Measurements from ENCODE around the gene TRAPPC2L.

TRAPPC2L gene

GRCh38 chr16:88902744-88903143 is 45.8 kb downstream of the TRAPPC2L start:
- no peak for TF ChIP-seq CTCF (IDR thresholded peaks at IDR 0.05; ENCODE audit: low read depth, low read length)
- H3K4me3 ChIP-seq (ENCODE audit: low read depth, low read length) = no peak overlapping the region

GRCh38 chr16:88903267-88903666 is 46.3 kb downstream of the TRAPPC2L start:
- no peak overlapping the region for H3K4me3 ChIP-seq (ENCODE audit: low read depth, low read length)
- TF ChIP-seq CTCF (IDR thresholded peaks at IDR 0.05; ENCODE audit: low read depth, low read length) = no peak

- no peak for TF ChIP-seq CTCF (IDR thresholded peaks at IDR 0.05; ENCODE audit: low read depth, low read length)
- no peak overlapping the region for H3K4me3 ChIP-seq (ENCODE audit: low read depth, low read length)
These were observed 47.9 kb downstream of the TRAPPC2L start for GRCh38 chr16:88904676-88905365.

GRCh38 chr16:88905563-88905962 is 48.6 kb downstream of the TRAPPC2L start:
- no peak overlapping the region for H3K4me3 ChIP-seq (ENCODE audit: low read depth, low read length)
- no peak for TF ChIP-seq CTCF (IDR thresholded peaks at IDR 0.05; ENCODE audit: low read depth, low read length)

- H3K4me3 ChIP-seq (ENCODE audit: low read depth, low read length) = no peak overlapping the region
- TF ChIP-seq CTCF (IDR thresholded peaks at IDR 0.05; ENCODE audit: low read depth, low read length) = no peak
These were observed 49.1 kb downstream of the TRAPPC2L start for GRCh38 chr16:88906020-88906419.

- no peak for TF ChIP-seq CTCF (IDR thresholded peaks at IDR 0.05; ENCODE audit: low read depth, low read length)
- H3K4me3 ChIP-seq (ENCODE audit: low read depth, low read length) = no peak overlapping the region
These were observed 49.7 kb downstream of the TRAPPC2L start for GRCh38 chr16:88906535-88907105.

GRCh38 chr16:88907768-88908167 is 50.8 kb downstream of the TRAPPC2L start:
- no peak overlapping the region for H3K4me3 ChIP-seq (ENCODE audit: low read depth, low read length)
- TF ChIP-seq CTCF (IDR thresholded peaks at IDR 0.05; ENCODE audit: low read depth, low read length) = no peak

Data from WI38 (cell line).